Upper lobe of left lung (tissue), 6 donors: ENCODE results near the gene FKRP. TPM values are rescaled to one million over a fixed set of nuclear protein-coding genes. Genes with fewer than 3 reads are reported as not detected.

ENCODE experiments used
- ATAC-seq, 2 donors: fragments of 200-7000 bp; cut with Tn5 transposase; one replicate each; pipeline ENCODE4 v1.9.1; 2022; ENCODE audit warnings: mild to moderate bottlenecking in 2 of 2, moderate library complexity in 2 of 2; ENCODE audit not compliant: low FRiP score in 2 of 2
- DNase-seq, 2 donors: peaks; one replicate each; pipeline ENCODE4 v3.0.0-alpha.2; 2019 to 2020
- H3K27ac ChIP-seq, 4 donors: fragments of 200-600 bp; sonication (generic); one replicate each; pipeline ENCODE4 v1.5.1; 2016 to 2019
- H3K27me3 ChIP-seq, 4 donors: fragments of 200-600 bp; sonication (generic); one replicate each; pipeline ENCODE4 v1.5.1; 2017 to 2019
- H3K36me3 ChIP-seq, 4 donors: fragments of 200-600 bp; sonication (generic); one replicate each; pipeline ENCODE4 v1.5.1; 2016 to 2019
- H3K4me1 ChIP-seq, 4 donors: fragments of 200-600 bp; sonication (generic); one replicate each; pipeline ENCODE4 v1.5.1; 2018 to 2019
- H3K4me3 ChIP-seq, 4 donors: fragments of 200-600 bp; sonication (generic); one replicate each; pipeline ENCODE4 v1.5.1; 2017 to 2019; ENCODE audit warnings: mild to moderate bottlenecking in 2 of 4, moderate library complexity in 1 of 4
- H3K9me3 ChIP-seq, 4 donors: fragments of 200-600 bp; sonication (generic); one replicate each; pipeline ENCODE4 v1.5.1; 2018 to 2019
- EP300 ChIP-seq, 4 donors: sonication (generic); formaldehyde crosslinking; IDR thresholded peaks; one replicate each; pipeline ENCODE4 v1.5.1; 2017; ENCODE audit warnings: antibody characterized with exemption in 4 of 4, control low read depth in 2 of 4
- POLR2A ChIP-seq, 4 donors: fragments of 450-650 bp; IDR thresholded peaks; one replicate each; pipeline ENCODE4 v1.5.1; 2016 to 2017; ENCODE audit warnings: antibody characterized with exemption in 4 of 4, mild to moderate bottlenecking in 2 of 4
- POLR2AphosphoS5 ChIP-seq, 2 donors: sonication (generic); formaldehyde crosslinking; IDR thresholded peaks; one replicate each; pipeline ENCODE4 v1.5.1; 2017; ENCODE audit warnings: antibody characterized with exemption in 2 of 2
- WGBS, 2 donors: methylation state at CpG; one replicate each; pipeline ENCODE4 v1.1.5; 2017 to 2018; 5-methylcytosine and 5-hydroxymethylcytosine counted together
- total RNA-seq, 6 donors: library from RNA; depleted of rRNA in 4 of 6; stranded (reverse); fragments of >200 nt in 4 of 6; gene quantifications; one replicate each; pipeline versions ENCODE4 v1.1.0 to v1.2.1, GENCODE V29; 2016 to 2021
- TF ChIP-seq, protein P1 (sequence below), 6 experiments: fragments of 450-650 bp in 4 of 6; fragments of 200-600 bp in 2 of 6; sonication (generic) in 2 of 6; IDR thresholded peaks; one replicate each; pipeline ENCODE4 v1.5.1; 2016 to 2019; ENCODE audit warnings: antibody characterized with exemption in 6 of 6
- donor health status: DM: no; HTN: no; CAD: no; lungs with moderate emphysema.
- donor health status: DM: no; HTN: yes; CAD: no; lungs with severe emphysema.

The FKRP gene
- total RNA-seq, 6 donors from 2014 or later, result 16.6 to 26.2 (median 19.3) TPM

DNA sequence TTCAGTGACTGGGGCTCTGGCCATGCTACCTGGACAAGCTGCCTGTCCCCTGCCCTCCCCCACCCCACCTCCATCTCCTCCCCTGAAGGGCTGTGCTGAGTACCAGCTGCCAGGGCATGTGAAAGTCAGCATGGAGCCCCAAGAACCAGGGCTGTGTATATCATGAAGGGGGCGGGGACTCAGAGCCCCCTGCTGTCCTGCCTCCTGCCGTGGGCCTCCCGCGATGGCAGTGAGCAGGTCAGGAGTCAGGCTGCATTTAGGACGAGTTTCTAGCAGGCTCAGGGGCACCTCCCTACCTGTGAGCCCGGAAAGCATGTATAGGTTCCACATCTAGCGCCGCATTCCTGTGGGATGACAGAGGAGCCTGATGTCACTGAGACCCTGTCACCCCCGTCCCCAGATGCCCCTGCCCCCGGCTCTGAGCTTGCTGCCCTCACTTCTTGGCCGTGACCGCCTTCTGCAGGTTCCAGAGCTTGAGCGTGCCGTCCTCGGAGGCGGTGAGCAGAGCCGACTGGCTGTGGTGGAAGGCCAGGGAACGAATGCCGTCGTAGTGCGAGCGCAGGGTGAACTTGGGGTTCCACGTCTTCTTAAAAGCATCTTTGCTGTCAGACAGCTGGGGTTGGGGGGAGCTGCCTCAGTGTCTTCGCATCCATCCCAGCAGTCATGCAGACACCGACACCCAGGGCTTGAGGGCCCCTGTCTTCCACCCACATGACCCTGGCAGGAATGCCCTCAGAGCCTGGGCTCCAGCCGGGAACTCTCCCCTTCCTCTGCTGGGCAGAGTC is 20.6 kb upstream of the FKRP start:
- H3K27ac ChIP-seq, result no peak overlapping the region
- no peak overlapping the region for H3K4me3 ChIP-seq
- ATAC-seq (no peak), DNase-seq (no peak)
- no peaks in the 10 kb centered on the region for H3K27me3 ChIP-seq
- no peak for TF ChIP-seq POLR2AphosphoS5 (IDR thresholded peaks at IDR 0.05)
- TF ChIP-seq EP300 (IDR thresholded peaks at IDR 0.05), result no peak
- no peak for TF ChIP-seq POLR2A (IDR thresholded peaks at IDR 0.05)
- TF ChIP-seq, protein P1, sequence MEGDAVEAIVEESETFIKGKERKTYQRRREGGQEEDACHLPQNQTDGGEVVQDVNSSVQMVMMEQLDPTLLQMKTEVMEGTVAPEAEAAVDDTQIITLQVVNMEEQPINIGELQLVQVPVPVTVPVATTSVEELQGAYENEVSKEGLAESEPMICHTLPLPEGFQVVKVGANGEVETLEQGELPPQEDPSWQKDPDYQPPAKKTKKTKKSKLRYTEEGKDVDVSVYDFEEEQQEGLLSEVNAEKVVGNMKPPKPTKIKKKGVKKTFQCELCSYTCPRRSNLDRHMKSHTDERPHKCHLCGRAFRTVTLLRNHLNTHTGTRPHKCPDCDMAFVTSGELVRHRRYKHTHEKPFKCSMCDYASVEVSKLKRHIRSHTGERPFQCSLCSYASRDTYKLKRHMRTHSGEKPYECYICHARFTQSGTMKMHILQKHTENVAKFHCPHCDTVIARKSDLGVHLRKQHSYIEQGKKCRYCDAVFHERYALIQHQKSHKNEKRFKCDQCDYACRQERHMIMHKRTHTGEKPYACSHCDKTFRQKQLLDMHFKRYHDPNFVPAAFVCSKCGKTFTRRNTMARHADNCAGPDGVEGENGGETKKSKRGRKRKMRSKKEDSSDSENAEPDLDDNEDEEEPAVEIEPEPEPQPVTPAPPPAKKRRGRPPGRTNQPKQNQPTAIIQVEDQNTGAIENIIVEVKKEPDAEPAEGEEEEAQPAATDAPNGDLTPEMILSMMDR (IDR thresholded peaks at IDR 0.05), result no peak
- 88 to 94% methylated on average over 18 to 26 of the region's 26 CpGs for WGBS, 2 donors
- peaks cover 52 to 100% (median 92%) of the 10 kb centered on the region in 4 donors for H3K36me3 ChIP-seq
- no peaks in the 10 kb centered on the region for H3K9me3 ChIP-seq
- peaks cover 20 to 42% (median 26%) of the 10 kb centered on the region in 4 donors for H3K4me1 ChIP-seq

DNA sequence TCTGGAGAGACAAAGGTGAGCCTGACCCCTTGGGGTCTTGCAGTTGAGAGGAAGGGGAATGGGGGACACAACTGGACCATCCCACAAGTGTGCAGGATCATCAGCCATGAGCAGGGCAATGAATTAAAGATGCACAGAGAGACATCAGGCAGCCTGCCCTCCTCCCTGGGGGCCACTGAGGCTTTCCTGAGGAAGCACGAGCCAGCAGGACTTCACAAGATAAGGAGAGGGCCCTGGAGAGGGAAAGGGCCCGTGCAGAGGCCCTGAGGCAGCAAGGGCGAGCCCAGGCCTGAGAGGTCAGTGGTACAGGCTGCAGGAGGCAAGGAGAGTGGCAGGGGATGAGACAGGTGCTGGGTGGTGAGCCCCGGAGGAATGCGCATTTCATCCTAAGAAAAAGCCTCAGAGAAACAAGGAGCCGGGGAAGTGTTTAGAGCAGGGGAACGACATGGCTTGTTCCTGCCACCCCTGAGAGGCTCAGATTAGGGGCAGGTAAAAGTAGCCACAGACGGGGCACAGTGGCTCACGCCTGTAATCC is 19.9 kb upstream of the FKRP start:
- TF ChIP-seq POLR2AphosphoS5 (IDR thresholded peaks at IDR 0.05), result no peak
- no peak for TF ChIP-seq POLR2A (IDR thresholded peaks at IDR 0.05)
- TF ChIP-seq, protein P1 (IDR thresholded peaks at IDR 0.05), result no peak
- TF ChIP-seq EP300 (IDR thresholded peaks at IDR 0.05), result no peak
- no peak overlapping the region for H3K4me3 ChIP-seq
- 84 to 86% methylated on average over 9 of the region's 9 CpGs for WGBS, 2 donors
- H3K27ac ChIP-seq, result peak overlapping the region in 1 of 4 donors; percentile 2
- peaks cover 52 to 100% (median 91%) of the 10 kb centered on the region in 4 donors for H3K36me3 ChIP-seq
- H3K4me1 ChIP-seq, result peaks cover 24 to 46% (median 30%) of the 10 kb centered on the region in 4 donors
- no peak for DNase-seq
- no peaks in the 10 kb centered on the region for H3K27me3 ChIP-seq
- no peak for ATAC-seq
- no peaks in the 10 kb centered on the region for H3K9me3 ChIP-seq

DNA sequence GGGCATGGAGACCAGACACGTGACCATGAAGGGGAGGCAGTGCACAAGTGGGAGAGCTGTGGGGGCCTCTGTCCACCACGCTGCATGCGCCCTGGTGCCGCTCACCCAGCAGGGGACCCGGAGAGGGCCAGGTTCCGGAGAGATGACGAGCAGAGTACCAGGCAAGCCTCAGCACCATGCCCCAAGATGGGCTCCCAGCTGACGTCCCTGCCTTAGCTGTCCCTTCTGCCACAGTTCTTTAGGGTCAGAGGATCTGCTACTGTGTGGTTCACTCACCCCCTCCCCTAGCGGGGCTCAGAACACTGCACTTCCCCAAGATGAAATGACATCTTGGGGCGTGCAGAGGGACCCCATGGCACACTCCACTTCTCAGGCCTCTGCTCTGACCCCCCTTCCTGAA is 19.3 kb upstream of the FKRP start:
- no peaks in the 10 kb centered on the region for H3K27me3 ChIP-seq
- peak overlapping the region in 2 of 4 donors; percentile 2 to 43 for H3K27ac ChIP-seq
- DNase-seq (no peak), ATAC-seq (no peak)
- H3K9me3 ChIP-seq, result no peaks in the 10 kb centered on the region
- H3K4me3 ChIP-seq, result no peak overlapping the region
- no peak for TF ChIP-seq EP300 (IDR thresholded peaks at IDR 0.05)
- TF ChIP-seq, protein P1 (IDR thresholded peaks at IDR 0.05), result no peak
- WGBS, 2 donors, result 90 to 94% methylated on average over 7 to 10 of the region's 10 CpGs
- H3K4me1 ChIP-seq, result peaks cover 26 to 52% (median 30%) of the 10 kb centered on the region in 4 donors
- H3K36me3 ChIP-seq, result peaks cover 52 to 100% (median 88%) of the 10 kb centered on the region in 4 donors

DNA sequence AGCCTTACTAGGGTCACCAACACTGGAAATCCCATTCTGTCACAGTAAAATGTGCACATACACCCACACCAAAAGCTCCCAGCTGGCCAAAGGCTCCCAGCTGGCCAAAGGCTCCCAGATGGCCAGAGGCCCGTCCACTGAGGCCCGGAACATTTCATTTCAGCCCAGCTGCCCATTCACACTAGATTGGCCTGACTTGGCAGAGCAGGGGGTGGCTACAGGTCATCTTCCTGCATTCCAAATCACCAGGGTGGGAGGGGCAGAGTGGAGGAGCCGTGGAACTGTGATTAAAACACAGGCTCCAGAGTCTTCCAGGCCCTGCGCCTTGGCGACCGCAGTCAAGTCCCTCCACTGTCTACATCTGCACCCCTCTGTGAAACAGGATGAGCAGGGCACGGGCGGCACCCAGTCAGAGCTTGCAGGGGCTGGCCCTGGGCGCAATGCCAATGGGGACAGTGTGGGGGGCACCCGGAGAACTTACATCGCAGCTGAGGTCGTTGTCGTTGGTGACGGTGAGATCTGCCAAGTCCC is 18.8 kb upstream of the FKRP start:
- no peak for DNase-seq
- Histone ChIP-seq H3K27ac (peak overlapping the region in 3 of 4 donors; percentile 43 to 69 (median 57)), H3K27me3 (no peaks in the 10 kb centered on the region), H3K4me1 (peaks cover 29 to 57% (median 33%) of the 10 kb centered on the region in 4 donors), H3K4me3 (no peak overlapping the region), H3K9me3 (no peaks in the 10 kb centered on the region), H3K36me3 (peaks cover 52 to 100% (median 85%) of the 10 kb centered on the region in 4 donors)
- 72 to 75% methylated on average over 10 to 14 of the region's 14 CpGs for WGBS, 2 donors
- ATAC-seq, result no peak
- TF ChIP-seq EP300 (IDR thresholded peaks at IDR 0.05), result no peak
- no peak for TF ChIP-seq POLR2A (IDR thresholded peaks at IDR 0.05)
- TF ChIP-seq, protein P1 (IDR thresholded peaks at IDR 0.05), result no peak
- TF ChIP-seq POLR2AphosphoS5 (IDR thresholded peaks at IDR 0.05), result no peak
